ENCODE data around the gene GDF15. TPM values are rescaled to one million over a fixed set of nuclear protein-coding genes. Genes with fewer than 3 reads are reported as not detected.
"Not testable (repeated sequence)": the region's sequence is repeated elsewhere in the genome, so short reads cannot be mapped to it uniquely, and the experiment has no call there.

The GDF15 gene
- polyA plus RNA-seq, 4 donors, result 2.8 to 15.0 (median 6.6) TPM

- DNase-seq (ENCODE audit: low read depth in 4 of 4, low spot score in 3 of 4), result no peak
These were observed 22.2 kb upstream of the GDF15 start for GRCh38 chr19:18363787-18364186.

- DNase-seq (ENCODE audit: low read depth in 4 of 4, low spot score in 3 of 4), result not testable (repeated sequence)
These were observed 21.6 kb upstream of the GDF15 start for GRCh38 chr19:18364277-18364825.

- DNase-seq (ENCODE audit: low read depth in 4 of 4, low spot score in 3 of 4), result peak; percentile 66 to 85 (median 84)
These were observed 21.0 kb upstream of the GDF15 start for GRCh38 chr19:18364826-18365528.

- DNase-seq (ENCODE audit: low read depth in 4 of 4, low spot score in 3 of 4), result no peak
These were observed 19.9 kb upstream of the GDF15 start for GRCh38 chr19:18366021-18366435.

- DNase-seq (ENCODE audit: low read depth in 4 of 4, low spot score in 3 of 4), result no peak
These were observed 17.3 kb upstream of the GDF15 start for GRCh38 chr19:18368504-18369222.

GRCh38 chr19:18373407-18373891 is 12.5 kb upstream of the GDF15 start:
- no peak for DNase-seq (ENCODE audit: low read depth in 4 of 4, low spot score in 3 of 4)

GRCh38 chr19:18373892-18374629 is 11.9 kb upstream of the GDF15 start:
- DNase-seq (ENCODE audit: low read depth in 4 of 4, low spot score in 3 of 4), result peak in 3 of 4 donors; percentile 75 to 81 (median 81)

GRCh38 chr19:18377026-18377425 is 8.9 kb upstream of the GDF15 start:
- no peak for DNase-seq (ENCODE audit: low read depth in 4 of 4, low spot score in 3 of 4)

GRCh38 chr19:18379803-18380747 is 5.9 kb upstream of the GDF15 start:
- no peak for DNase-seq (ENCODE audit: low read depth in 4 of 4, low spot score in 3 of 4)

GRCh38 chr19:18380843-18381242 is 5.1 kb upstream of the GDF15 start:
- no peak for DNase-seq (ENCODE audit: low read depth in 4 of 4, low spot score in 3 of 4)

GRCh38 chr19:18383622-18384021 is 2.3 kb upstream of the GDF15 start:
- DNase-seq (ENCODE audit: low read depth in 4 of 4, low spot score in 3 of 4), result not testable (repeated sequence)

- DNase-seq (ENCODE audit: low read depth in 4 of 4, low spot score in 3 of 4), result no peak
These were observed 1.2 kb upstream of the GDF15 start for GRCh38 chr19:18384775-18385174.

- DNase-seq (ENCODE audit: low read depth in 4 of 4, low spot score in 3 of 4), result no peak
These were observed 641 bp upstream of the GDF15 start for GRCh38 chr19:18385359-18385674.

GRCh38 chr19:18386543-18387271 is 749 bp downstream of the GDF15 start:
- no peak for DNase-seq (ENCODE audit: low read depth in 4 of 4, low spot score in 3 of 4)

GRCh38 chr19:18388100-18388959 is 2.4 kb downstream of the GDF15 start:
- DNase-seq (ENCODE audit: low read depth in 4 of 4, low spot score in 3 of 4), result peak; percentile 68 to 85 (median 75)

- DNase-seq (ENCODE audit: low read depth in 4 of 4, low spot score in 3 of 4), result no peak
These were observed 3.2 kb downstream of the GDF15 start for GRCh38 chr19:18388960-18389725.

- DNase-seq (ENCODE audit: low read depth in 4 of 4, low spot score in 3 of 4), result no peak
These were observed 3.7 kb downstream of the GDF15 start for GRCh38 chr19:18389726-18390064.

All from right renal pelvis (tissue), 4 donors.